Coronary artery (tissue), 2 donors: ENCODE data around the gene TDRD7.
A peak's percentile ranks its signal among the peaks of the same experiment; 100 is the strongest.

ENCODE experiments used
- DNase-seq: peaks from one replicate; pipeline ENCODE4 v3.0.0-alpha.2; 2017; ENCODE audit warnings: low spot score
- H3K27ac ChIP-seq, 2 donors: fragments of 200-600 bp; sonication (generic); one replicate each; pipeline ENCODE4 v1.5.1; 2016 to 2019
- H3K4me3 ChIP-seq: fragments of 200-600 bp; sonication (generic); 2 replicates; pipeline ENCODE4 v1.5.1; 2016; ENCODE audit warnings: mild to moderate bottlenecking, moderate library complexity
- CTCF ChIP-seq: fragments of 200-600 bp; sonication (generic); IDR thresholded peaks from one replicate; pipeline ENCODE4 v1.5.1; 2019; ENCODE audit warnings: antibody characterized with exemption

Gene TDRD7

DNA sequence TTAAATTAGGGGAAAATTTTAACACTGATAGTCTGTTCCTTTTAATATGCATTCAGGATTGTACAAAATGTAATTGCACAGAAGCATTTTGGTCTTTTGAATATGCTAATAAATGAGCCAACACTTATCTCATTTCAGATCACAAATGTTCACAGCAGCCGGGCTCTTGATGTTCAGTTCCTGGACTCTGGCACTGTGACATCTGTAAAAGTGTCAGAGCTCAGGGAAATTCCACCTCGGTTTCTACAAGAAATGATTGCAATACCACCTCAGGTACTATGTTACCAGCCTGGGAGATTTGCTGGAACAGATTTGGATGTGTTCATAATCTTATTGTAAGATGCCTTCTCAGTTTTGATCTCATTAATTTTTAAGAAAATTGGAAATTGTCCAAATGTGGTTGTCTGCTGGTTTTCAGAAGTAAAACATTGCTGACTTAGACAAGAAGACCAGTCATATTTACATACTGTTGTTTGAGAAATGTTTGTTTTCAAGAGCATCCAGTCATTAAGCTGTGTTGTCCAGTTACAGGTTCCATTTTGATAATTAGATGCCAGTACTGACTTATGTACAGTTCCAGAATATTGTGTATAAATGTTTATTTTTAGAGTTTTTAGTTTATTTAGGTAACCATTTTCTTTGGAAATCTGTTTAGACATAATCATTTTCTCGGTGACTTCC lies 66.5 kb downstream of the TDRD7 start:
- Histone ChIP-seq H3K4me3 (no peak overlapping the region), H3K27ac (no peak overlapping the region)
- no peak for DNase-seq
- TF ChIP-seq CTCF: no peak

- Histone ChIP-seq H3K4me3 (no peak overlapping the region), H3K27ac (peak overlapping the region; percentile 54 to 74)
- TF ChIP-seq CTCF: no peak
- DNase-seq: no peak
Observed at GRCh38 chr9:97479496-97480159, 67.7 kb downstream of the TDRD7 start.

GRCh38 chr9:97480174-97480573 lies 68.3 kb downstream of the TDRD7 start:
- H3K27ac ChIP-seq: peak overlapping the region; percentile 54 to 74
- TF ChIP-seq CTCF: no peak
- no peak for DNase-seq
- H3K4me3 ChIP-seq: no peak overlapping the region

GRCh38 chr9:97480749-97481148 lies 68.9 kb downstream of the TDRD7 start:
- H3K4me3 ChIP-seq: no peak overlapping the region
- DNase-seq: no peak
- peak overlapping the region in 1 of 2 donors; percentile 74 for H3K27ac ChIP-seq
- no peak for TF ChIP-seq CTCF

GRCh38 chr9:97484134-97484533 lies 72.2 kb downstream of the TDRD7 start:
- no peak for TF ChIP-seq CTCF
- no peak for DNase-seq
- H3K4me3 ChIP-seq: no peak overlapping the region
- no peak overlapping the region for H3K27ac ChIP-seq

- DNase-seq: no peak
- H3K4me3 ChIP-seq: no peak overlapping the region
- H3K27ac ChIP-seq: no peak overlapping the region
- no peak for TF ChIP-seq CTCF
Observed at GRCh38 chr9:97487107-97487506, 75.2 kb downstream of the TDRD7 start.

DNA sequence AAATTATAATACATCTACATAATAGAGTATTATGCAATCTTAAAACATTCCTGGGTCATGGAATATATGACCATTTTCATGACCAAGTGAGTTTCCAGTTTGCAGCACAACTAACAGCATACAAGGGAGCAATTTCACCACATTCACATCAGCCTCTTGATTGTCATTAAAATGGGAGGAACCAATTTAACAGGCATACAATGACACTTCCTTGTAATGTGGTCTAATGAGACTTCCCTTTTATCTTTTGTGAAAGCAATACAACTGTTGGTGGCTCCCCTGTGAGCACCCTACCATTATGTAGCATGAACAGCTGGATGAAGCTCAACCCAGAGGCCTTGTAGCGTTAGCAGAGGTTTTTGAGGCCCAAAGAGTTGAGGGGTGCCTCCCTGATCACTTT lies 76.0 kb downstream of the TDRD7 start:
- TF ChIP-seq CTCF: no peak
- no peak overlapping the region for H3K4me3 ChIP-seq

More for the DNA sequence above, 76.0 kb downstream of the TDRD7 start:
- DNase-seq: no peak
- H3K27ac ChIP-seq: no peak overlapping the region
